Osteoblast (primary cell): ENCODE data around the gene PLD6. TPM values are rescaled to one million over a fixed set of nuclear protein-coding genes. Genes with fewer than 3 reads are reported as not detected.
"Not testable (repeated sequence)": the region's sequence is repeated elsewhere in the genome, so short reads cannot be mapped to it uniquely, and the experiment has no call there.

ENCODE experiments used
- DNase-seq: peaks from one replicate; pipeline ENCODE4 v3.0.0; 2011; ENCODE audit warnings: low spot score, mixed read lengths; ENCODE audit not compliant: insufficient read length; ENCODE audit errors: missing footprints
- H2AFZ ChIP-seq: 2 replicates; pipeline ENCODE4 v1.6.0; 2011; ENCODE audit warnings: mild to moderate bottlenecking, low read length
- H3K27ac ChIP-seq: 2 replicates; pipeline ENCODE4 v1.5.1; 2011; ENCODE audit warnings: mild to moderate bottlenecking, low read depth, low read length, moderate library complexity
- H3K27me3 ChIP-seq: 2 replicates; pipeline ENCODE4 v1.6.0; 2012; ENCODE audit warnings: mild to moderate bottlenecking, control low read depth, inconsistent platforms, low read length, moderate library complexity; ENCODE audit not compliant: insufficient read depth
- H3K36me3 ChIP-seq: 2 replicates; pipeline ENCODE4 v1.5.1; 2011; ENCODE audit warnings: mild to moderate bottlenecking, low read length, control low read depth, moderate library complexity; ENCODE audit not compliant: insufficient read depth
- H3K4me1 ChIP-seq: 2 replicates; pipeline ENCODE4 v1.5.1; 2011; ENCODE audit warnings: mild to moderate bottlenecking, low read length, control low read depth, moderate library complexity; ENCODE audit not compliant: insufficient read depth
- H3K4me2 ChIP-seq: 2 replicates; pipeline ENCODE4 v1.6.0; 2011; ENCODE audit warnings: mild to moderate bottlenecking, low read length; ENCODE audit not compliant: insufficient read depth
- H3K4me3 ChIP-seq: fragments of 200-600 bp; sonication (generic); 3 replicates; pipeline ENCODE4 v1.5.1; 2012; ENCODE audit warnings: mild to moderate bottlenecking, low read length, inconsistent platforms; ENCODE audit not compliant: insufficient read depth
- H3K79me2 ChIP-seq: 2 replicates; pipeline ENCODE4 v1.6.0; 2012; ENCODE audit warnings: mild to moderate bottlenecking, low read length, control low read depth, inconsistent platforms; ENCODE audit not compliant: insufficient read depth
- H3K9me3 ChIP-seq: 2 replicates; pipeline ENCODE4 v1.5.1; 2011; ENCODE audit warnings: low read depth, low read length, control low read depth
- H4K20me1 ChIP-seq: 2 replicates; pipeline ENCODE4 v1.6.0; 2012; ENCODE audit warnings: mild to moderate bottlenecking, low read length, control low read depth; ENCODE audit not compliant: insufficient read depth
- CTCF ChIP-seq: IDR thresholded peaks from 2 replicates; pipeline ENCODE4 v1.5.1; 2011; ENCODE audit warnings: mild to moderate bottlenecking, low read depth, low read length, moderate library complexity; ENCODE audit errors: extremely low read depth
- total RNA-seq: library from RNA; depleted of rRNA; stranded (reverse); fragments of >200 nt; gene quantifications from 2 replicates; pipeline ENCODE4 v1.2.3, GENCODE V29; 2012

Gene PLD6, protein sequence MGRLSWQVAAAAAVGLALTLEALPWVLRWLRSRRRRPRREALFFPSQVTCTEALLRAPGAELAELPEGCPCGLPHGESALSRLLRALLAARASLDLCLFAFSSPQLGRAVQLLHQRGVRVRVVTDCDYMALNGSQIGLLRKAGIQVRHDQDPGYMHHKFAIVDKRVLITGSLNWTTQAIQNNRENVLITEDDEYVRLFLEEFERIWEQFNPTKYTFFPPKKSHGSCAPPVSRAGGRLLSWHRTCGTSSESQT
- total RNA-seq = 1.4 and 2.7 TPM in 2 replicates

DNA sequence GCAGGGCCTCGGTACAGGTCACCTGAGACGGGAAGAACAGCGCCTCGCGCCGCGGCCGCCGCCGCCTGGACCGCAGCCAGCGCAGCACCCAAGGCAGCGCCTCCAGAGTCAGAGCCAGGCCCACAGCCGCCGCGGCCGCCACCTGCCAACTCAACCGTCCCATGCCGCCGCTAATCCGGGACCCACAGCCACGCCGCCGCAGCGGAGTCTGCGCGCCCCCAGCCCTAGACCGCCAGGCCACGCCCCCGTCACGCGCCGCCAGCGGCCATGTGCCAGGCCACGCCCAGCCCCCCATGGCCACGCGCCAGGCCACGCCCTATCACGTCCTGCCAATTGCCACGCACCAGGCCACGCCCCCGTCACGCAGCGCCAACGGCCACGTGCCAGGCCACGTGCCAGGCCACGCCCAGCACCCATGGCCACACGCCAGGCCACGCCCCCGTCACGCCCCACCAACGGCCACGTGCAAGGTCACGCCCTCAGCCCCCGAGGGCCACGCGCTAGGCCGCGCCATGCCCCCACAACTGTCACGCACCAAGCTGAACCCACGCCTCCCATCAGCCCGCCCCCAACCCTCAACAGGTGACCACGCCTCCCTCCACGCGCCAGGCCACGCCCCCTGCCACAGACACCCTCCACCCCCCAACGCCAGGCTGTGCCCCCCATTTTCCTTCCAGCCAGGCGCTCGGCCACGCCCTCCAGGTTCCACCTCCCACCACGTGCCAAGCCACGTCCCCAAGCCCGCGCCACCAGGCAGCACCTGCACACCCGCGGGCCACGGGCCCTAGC lies at the start of gene PLD6:
PLD6 (minus strand) TSS at position 210 of the 789 bp plus-strand sequence; CDS start at position 163, 47 bp downstream.
- TF ChIP-seq CTCF = no peak
- H3K27me3 ChIP-seq = no peaks in the 10 kb centered on the region
- H3K36me3 ChIP-seq = peaks cover 10% of the 10 kb centered on the region
- peaks cover 7% of the 10 kb centered on the region for H4K20me1 ChIP-seq
- H3K9me3 ChIP-seq = no peaks in the 10 kb centered on the region
- peak within 1 kb of the TSS; percentile 28 for H3K27ac ChIP-seq
- peaks cover 13% of the 10 kb centered on the region for H3K79me2 ChIP-seq
- H3K4me3 ChIP-seq = peak within 1 kb of the TSS; percentile 79
- H3K4me1 ChIP-seq = peaks cover 32% of the 10 kb centered on the region
- H3K4me2 ChIP-seq = peak within 1 kb of the TSS; percentile 94
- peak within 1 kb of the TSS; percentile 72 for H2AFZ ChIP-seq
- DNase-seq = no peak

DNA sequence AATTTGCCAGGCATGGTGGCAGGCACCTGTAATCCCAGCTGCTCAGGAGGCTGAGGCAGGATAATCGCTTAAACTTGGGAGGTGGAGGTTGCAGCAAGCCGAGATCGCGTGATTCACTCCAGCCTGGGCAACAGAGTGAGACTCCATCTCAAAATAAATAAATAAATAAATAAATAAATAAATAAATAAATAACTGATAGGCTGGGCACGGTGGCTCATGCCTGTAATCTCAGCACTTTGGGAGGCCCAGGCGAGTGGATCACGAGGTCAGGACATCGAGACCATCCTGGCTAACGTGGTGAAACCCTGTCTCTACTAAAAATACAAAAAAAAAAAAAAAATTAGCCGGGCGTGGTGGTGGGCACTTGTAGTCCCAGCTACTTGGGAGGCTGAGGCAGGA lies 49.6 kb upstream of the PLD6 start:
- not testable (repeated sequence) for H3K27me3 ChIP-seq, H3K4me1 ChIP-seq, H3K4me2 ChIP-seq, H3K9me3 ChIP-seq, H3K4me3 ChIP-seq, H3K79me2 ChIP-seq, DNase-seq, H2AFZ ChIP-seq, H4K20me1 ChIP-seq, H3K27ac ChIP-seq
- peaks cover 69% of the 10 kb centered on the region for H3K36me3 ChIP-seq

- Histone ChIP-seq H3K36me3 (peaks cover 59% of the 10 kb centered on the region), H3K27ac (no peak overlapping the region), H3K9me3 (no peaks in the 10 kb centered on the region), H3K27me3 (no peaks in the 10 kb centered on the region), H3K4me1 (peaks cover 3% of the 10 kb centered on the region), H4K20me1 (no peaks in the 10 kb centered on the region), H3K4me3 (no peak overlapping the region), H2AFZ (no peak overlapping the region), H3K4me2 (no peak overlapping the region), H3K79me2 (peaks cover 5% of the 10 kb centered on the region)
- no peak for DNase-seq
- no peak for TF ChIP-seq CTCF
Measured at GRCh38 chr17:17254036-17254435, 47.9 kb upstream of the PLD6 start.

GRCh38 chr17:17253406-17253805 lies 47.3 kb upstream of the PLD6 start:
- Histone ChIP-seq H3K36me3 (peaks cover 57% of the 10 kb centered on the region), H3K9me3 (no peaks in the 10 kb centered on the region), H3K27me3 (no peaks in the 10 kb centered on the region), H3K4me1 (peaks cover 3% of the 10 kb centered on the region), H3K4me3 (no peak overlapping the region), H2AFZ (no peak overlapping the region), H4K20me1 (no peaks in the 10 kb centered on the region), H3K4me2 (no peak overlapping the region), H3K27ac (no peak overlapping the region), H3K79me2 (peaks cover 4% of the 10 kb centered on the region)
- TF ChIP-seq CTCF = no peak
- no peak for DNase-seq
